GM19239 (cell line): Measurements from ENCODE around the gene GFPT1.

ENCODE experiments used
- DNase-seq: peaks from one replicate; pipeline ENCODE4 v3.0.0; 2011; ENCODE audit warnings: low spot score; ENCODE audit not compliant: insufficient read length
- FAIRE-seq: peaks from 2 replicates; lab custom pipeline; 2011; peaks lifted over from hg19 to GRCh38; lab: Jason Lieb, UNC

The GFPT1 gene

GRCh38 chr2:69340101-69340775 lies 46.8 kb downstream of the GFPT1 start:
- DNase-seq = no peak
- no peak for FAIRE-seq

GRCh38 chr2:69335311-69335710 lies 51.7 kb downstream of the GFPT1 start:
- FAIRE-seq = no peak

GRCh38 chr2:69333352-69333751 lies 53.7 kb downstream of the GFPT1 start:
- no peak for FAIRE-seq
- no peak for DNase-seq

More at GRCh38 chr2:69335311-69335710, 51.7 kb downstream of the GFPT1 start:
- DNase-seq = no peak

- peak; percentile 49 for FAIRE-seq
- no peak for DNase-seq
These were observed 56.2 kb downstream of the GFPT1 start for GRCh38 chr2:69330781-69331180.

GRCh38 chr2:69322631-69323030 lies 64.4 kb downstream of the GFPT1 start:
- no peak for FAIRE-seq
- no peak for DNase-seq

DNA sequence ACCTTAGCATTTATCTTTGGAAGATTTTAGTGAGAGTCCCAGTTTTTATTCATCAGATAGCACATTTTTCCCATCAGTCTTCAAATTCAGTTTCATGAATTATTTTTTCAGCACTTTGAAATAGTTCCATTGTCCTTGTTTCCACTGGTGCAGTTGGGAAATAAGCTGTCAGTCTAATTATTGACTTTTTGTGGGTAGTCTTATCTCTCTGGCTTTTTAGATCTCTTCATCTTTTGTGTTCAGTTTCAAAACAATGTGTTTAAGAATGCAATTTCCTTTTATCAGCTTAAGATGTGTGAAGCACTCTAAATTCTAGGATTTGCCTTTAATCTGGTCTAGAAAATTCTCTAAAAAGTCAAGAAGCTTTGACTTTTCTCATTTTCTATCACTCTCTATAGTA lies 70.5 kb downstream of the GFPT1 start:
- no peak for FAIRE-seq

GRCh38 chr2:69315160-69315761 lies 71.8 kb downstream of the GFPT1 start:
- FAIRE-seq = no peak
- no peak for DNase-seq

More for the DNA sequence above, 70.5 kb downstream of the GFPT1 start:
- DNase-seq = no peak

- FAIRE-seq = no peak
- no peak for DNase-seq
These were observed 76.0 kb downstream of the GFPT1 start for GRCh38 chr2:69311024-69311416.

GRCh38 chr2:69310111-69311023 lies 76.7 kb downstream of the GFPT1 start:
- DNase-seq (no peak), FAIRE-seq (no peak)

DNA sequence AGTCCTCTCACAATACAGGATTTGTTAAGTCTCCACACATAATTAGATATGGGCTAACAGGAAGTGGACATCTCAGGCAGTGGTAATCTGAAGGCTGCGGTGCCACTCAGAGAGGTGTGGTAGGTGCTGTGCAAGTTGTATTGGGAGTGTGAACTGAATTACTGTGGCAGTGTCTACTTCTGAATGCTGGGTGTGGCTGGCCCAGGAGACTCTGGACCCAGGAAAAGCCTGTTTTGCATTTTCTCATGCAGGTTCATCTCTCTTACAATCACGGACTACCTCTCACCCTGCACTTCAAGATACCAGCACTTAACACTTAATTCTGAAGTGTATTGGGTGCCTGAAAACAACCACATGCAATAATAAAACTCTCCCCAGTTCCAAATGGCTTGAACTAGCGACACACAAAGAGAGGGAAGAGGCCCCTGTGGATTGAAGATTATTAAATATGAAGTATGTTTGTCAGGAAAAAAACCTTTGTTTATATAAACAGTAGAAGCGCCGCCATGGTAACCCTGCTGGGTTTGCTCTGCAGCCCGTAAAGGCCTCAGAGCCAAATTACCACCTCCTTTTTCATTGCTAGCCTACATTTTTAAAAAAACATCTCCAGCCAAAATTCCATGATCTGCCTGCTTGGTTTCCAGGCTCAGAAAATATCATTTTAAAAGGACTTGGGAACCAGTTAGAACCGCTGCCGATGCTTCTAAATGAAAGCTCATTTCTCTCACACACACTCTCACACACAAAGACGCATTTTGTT lies 77.5 kb downstream of the GFPT1 start:
- no peak for DNase-seq
- FAIRE-seq = no peak

GRCh38 chr2:69308338-69308737 lies 78.7 kb downstream of the GFPT1 start:
- DNase-seq (no peak), FAIRE-seq (no peak)

DNA sequence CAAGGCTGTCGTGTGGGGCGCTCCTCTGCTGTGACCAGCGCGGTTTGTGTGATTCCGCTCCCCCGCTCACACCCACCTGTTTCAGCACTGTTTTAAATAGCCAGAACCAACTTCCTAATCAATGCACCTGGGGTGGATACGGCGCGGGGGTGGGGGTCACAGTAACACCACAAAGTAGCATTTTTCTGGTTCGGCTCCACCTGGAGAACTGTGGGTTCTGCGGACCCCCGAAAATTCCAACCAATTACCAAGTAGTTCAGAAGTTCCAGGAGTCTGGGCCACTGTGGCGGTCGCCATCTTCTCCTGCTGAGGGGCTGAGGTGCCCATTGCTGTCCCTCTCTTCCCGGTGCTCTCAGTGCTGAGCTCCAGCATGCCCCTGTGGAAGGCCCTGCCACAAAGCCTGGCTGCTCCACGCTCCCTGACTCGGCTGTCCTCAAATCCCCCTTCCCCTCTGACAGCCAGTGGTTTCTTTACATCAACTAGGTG lies 79.4 kb downstream of the GFPT1 start:
- peak; percentile 82 for FAIRE-seq
- DNase-seq = no peak

- FAIRE-seq = no peak
- peak; percentile 77 for DNase-seq
These were observed 80.0 kb downstream of the GFPT1 start for GRCh38 chr2:69306822-69307578.

GRCh38 chr2:69306393-69306821 lies 80.6 kb downstream of the GFPT1 start:
- FAIRE-seq (no peak), DNase-seq (no peak)

GRCh38 chr2:69305712-69306392 lies 81.2 kb downstream of the GFPT1 start:
- FAIRE-seq = no peak
- no peak for DNase-seq

GRCh38 chr2:69305166-69305565 lies 81.9 kb downstream of the GFPT1 start:
- DNase-seq (no peak), FAIRE-seq (no peak)

- FAIRE-seq (no peak), DNase-seq (no peak)
These were observed 82.4 kb downstream of the GFPT1 start for GRCh38 chr2:69304656-69305055.

- DNase-seq = no peak
- no peak for FAIRE-seq
These were observed 86.4 kb downstream of the GFPT1 start for GRCh38 chr2:69300650-69301049.
